IMR-90 (cell line): ENCODE data around the gene MAGEA6. TPM values are rescaled to one million over a fixed set of nuclear protein-coding genes. Genes with fewer than 3 reads are reported as not detected.
"Not testable (repeated sequence)": the region's sequence is repeated elsewhere in the genome, so short reads cannot be mapped to it uniquely, and the experiment has no call there.

Experiments
- ATAC-seq: fragments of 200-7000 bp; cut with Tn5 transposase; 2 replicates; pipeline ENCODE4 v1.9.1; 2020; ENCODE audit warnings: low read depth, mild to moderate bottlenecking, moderate library complexity
- BruUV-seq: library from RNA; stranded (reverse); fragments of 400-500 nt; replicated peaks from 2 replicates; lab custom pipeline; 2021; lab: Mats Ljungman, UMichigan
- CTCF ChIA-PET: fragments of 300-600 bp; formaldehyde crosslinking; extraction: SDS; loops from one replicate; lab custom pipeline; 2021; ENCODE audit warnings: antibody characterized with exemption; lab: Yijun Ruan, JAX
- POLR2A ChIA-PET: fragments of 300-600 bp; sonication (Branson Sonifier 250); formaldehyde crosslinking; loops from one replicate; lab custom pipeline; 2022; ENCODE audit warnings: antibody characterized with exemption; ENCODE audit not compliant: unreplicated experiment; lab: Charles Lee
- DNase-seq: peaks from one replicate; pipeline ENCODE4 v3.0.0; 2013
- H2AFZ ChIP-seq: replicated peaks from 2 replicates; pipeline ENCODE3; 2013; ENCODE audit warnings: low read length, mild to moderate bottlenecking; ENCODE audit not compliant: poor library complexity
- H2AK5ac ChIP-seq: 2 replicates; pipeline ENCODE4 v1.6.1; 2013; ENCODE audit warnings: low read depth, low read length, inconsistent platforms
- H2AK9ac ChIP-seq: replicated peaks from 2 replicates; pipeline ENCODE3; 2013; ENCODE audit warnings: mild to moderate bottlenecking, low read depth, low read length, moderate library complexity; ENCODE audit not compliant: poor library complexity
- H2BK120ac ChIP-seq: 2 replicates; pipeline ENCODE4 v1.6.1; 2013; ENCODE audit warnings: low read depth, low read length, inconsistent platforms
- H2BK15ac ChIP-seq: 3 replicates; pipeline ENCODE4 v1.6.1; 2013; ENCODE audit warnings: low read depth, low read length, inconsistent platforms
- H2BK20ac ChIP-seq: 2 replicates; pipeline ENCODE4 v1.6.1; 2013; ENCODE audit warnings: low read depth, mild to moderate bottlenecking, inconsistent platforms, low read length, moderate library complexity
- H2BK5ac ChIP-seq: 2 replicates; pipeline ENCODE4 v1.6.1; 2013; ENCODE audit warnings: mild to moderate bottlenecking, low read depth, low read length, inconsistent platforms; ENCODE audit not compliant: poor library complexity, severe bottlenecking
- H3K14ac ChIP-seq: replicated peaks from 2 replicates; pipeline ENCODE4 v1.6.1; 2013; ENCODE audit warnings: low read depth, low read length, inconsistent platforms
- H3K18ac ChIP-seq: 2 replicates; pipeline ENCODE4 v1.6.1; 2013; ENCODE audit warnings: low read depth, low read length, control low read depth
- H3K23ac ChIP-seq: 2 replicates; pipeline ENCODE4 v1.6.1; 2013; ENCODE audit warnings: low read depth, low read length, inconsistent platforms
- H3K27ac ChIP-seq: 2 replicates; pipeline ENCODE4 v1.5.1; 2013; ENCODE audit warnings: mild to moderate bottlenecking, control low read depth, low read length; ENCODE audit not compliant: insufficient read depth
- H3K27me3 ChIP-seq: 2 replicates; pipeline ENCODE4 v1.6.1; 2013; ENCODE audit warnings: low read length; ENCODE audit not compliant: control insufficient read depth, insufficient read depth
- H3K36me3 ChIP-seq: 2 replicates; pipeline ENCODE4 v1.6.1; 2013; ENCODE audit warnings: low read length, mixed read lengths; ENCODE audit not compliant: control insufficient read depth, insufficient read depth
- H3K4ac ChIP-seq: 2 replicates; pipeline ENCODE4 v1.6.1; 2013; ENCODE audit warnings: low read depth, low read length, inconsistent platforms
- H3K4me1 ChIP-seq: 2 replicates; pipeline ENCODE4 v1.6.1; 2013; ENCODE audit warnings: low read length, mixed read lengths; ENCODE audit not compliant: control insufficient read depth, insufficient read depth
- H3K4me2 ChIP-seq: 2 replicates; pipeline ENCODE4 v1.6.1; 2013; ENCODE audit warnings: low read depth, mild to moderate bottlenecking, control low read depth, low read length, moderate library complexity
- H3K4me3 ChIP-seq: 2 replicates; pipeline ENCODE4 v1.5.1; 2013; ENCODE audit warnings: low read depth, mild to moderate bottlenecking, control low read depth, low read length, moderate library complexity; ENCODE audit not compliant: insufficient read depth
- H3K56ac ChIP-seq: 2 replicates; pipeline ENCODE4 v1.6.1; 2013; ENCODE audit warnings: low read length, inconsistent platforms; ENCODE audit not compliant: insufficient read depth; ENCODE audit errors: extremely low read depth
- H3K79me1 ChIP-seq, 2 experiments: 2 replicates each; pipeline ENCODE4 v1.6.1; 2013; ENCODE audit warnings: low read length in 2 of 2, inconsistent platforms in 1 of 2, low read depth in 1 of 2
- H3K9ac ChIP-seq: 2 replicates; pipeline ENCODE4 v1.6.1; 2013; ENCODE audit warnings: low read depth, low read length, control low read depth
- H3K9me1 ChIP-seq: 2 replicates; pipeline ENCODE4 v1.6.1; 2013; ENCODE audit warnings: low read length, inconsistent platforms; ENCODE audit not compliant: insufficient read depth
- H3K9me3 ChIP-seq: 2 replicates; pipeline ENCODE4 v1.6.1; 2013; ENCODE audit warnings: low read length; ENCODE audit not compliant: control insufficient read depth, insufficient read depth
- H4K20me1 ChIP-seq: 2 replicates; pipeline ENCODE4 v1.6.1; 2013; ENCODE audit warnings: low read length, inconsistent platforms; ENCODE audit not compliant: insufficient read depth
- H4K5ac ChIP-seq: 2 replicates; pipeline ENCODE4 v1.6.1; 2013; ENCODE audit warnings: mild to moderate bottlenecking, low read depth, low read length, control low read depth
- H4K8ac ChIP-seq, 2 experiments: 2 replicates each; pipeline ENCODE4 v1.6.1; 2013; ENCODE audit warnings: low read depth in 2 of 2, low read length in 2 of 2, control low read depth in 1 of 2, inconsistent platforms in 1 of 2
- H4K91ac ChIP-seq: 2 replicates; pipeline ENCODE4 v1.6.1; 2013; ENCODE audit warnings: low read depth, low read length, inconsistent platforms; ENCODE audit not compliant: insufficient read depth
- WGBS, 2 experiments: methylation state at CpG; one replicate each; pipeline versions ENCODE4 v1.1.5 to v1.1.7; 2013; ENCODE audit warnings: missing lambda C conversion rate in 2 of 2; ENCODE audit not compliant: insufficient read length in 1 of 2; ENCODE audit errors: extremely low coverage in 2 of 2; 5-methylcytosine and 5-hydroxymethylcytosine counted together
- dilution Hi-C: fragments of 300-500 bp; cut with HindIII; formaldehyde crosslinking; loops from one replicate; pipeline ENCODE4 v1.14.3; 2018; ENCODE audit warnings: low sequenced_read_pairs; ENCODE audit not compliant: unreplicated experiment
- in situ Hi-C: fragments of 300-500 bp; cut with MboI; formaldehyde crosslinking; loops from 3 replicates; pipeline ENCODE4 v1.14.3; 2019; ENCODE audit warnings: low sequenced_read_pairs, inconsistent platforms, mixed read lengths
- intact Hi-C: fragments of 100-400 bp; cut with micrococcal nuclease; formaldehyde crosslinking; loops from 2 replicates; pipeline ENCODE4 v1.10.0; 2022
- polyA plus RNA-seq, 3 experiments: library from polyadenylated mRNA; depleted of rRNA; stranded (reverse); fragments of >200 nt; gene quantifications; 2 replicates each; pipeline ENCODE4 v1.2.3, GENCODE V29; 2012; ENCODE audit warnings: low replicate concordance in 1 of 3
- total RNA-seq: library from RNA; depleted of rRNA; stranded (reverse); fragments of >200 nt; gene quantifications from 2 replicates; pipeline ENCODE4 v1.2.3, GENCODE V29; 2012

MAGEA6 gene
- total and polyA plus RNA-seq, 2 of the 4 experiments (the other 2 are of a cell fraction) = not detected

DNA sequence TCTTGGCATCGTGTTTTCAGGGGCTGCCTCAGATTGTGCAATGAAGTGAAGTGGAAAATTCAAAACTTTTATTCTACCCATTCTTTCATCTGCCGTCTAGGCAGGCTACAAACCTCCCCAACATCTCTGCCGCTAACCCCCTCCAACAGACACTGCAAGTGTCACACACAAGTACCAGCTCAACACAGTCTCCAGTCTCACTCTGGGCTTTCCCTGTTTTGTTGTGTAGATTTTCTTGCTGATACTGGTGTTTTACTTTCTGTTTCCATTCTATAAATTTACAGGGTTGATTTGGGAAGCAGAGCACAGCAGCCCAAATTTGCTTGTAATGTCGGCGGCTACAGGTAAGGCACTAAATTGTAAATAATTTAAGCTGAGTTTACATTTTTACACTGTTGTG is 14.6 kb downstream of the MAGEA6 start:
- H4K91ac ChIP-seq, in situ Hi-C loops, H3K14ac ChIP-seq, H3K79me1 ChIP-seq, H3K27ac ChIP-seq, H3K27me3 ChIP-seq, H3K18ac ChIP-seq, DNase-seq, H3K9me3 ChIP-seq, dilution Hi-C loops, H4K8ac ChIP-seq, H3K23ac ChIP-seq, H2AFZ ChIP-seq, H3K9me1 ChIP-seq, H3K4me3 ChIP-seq, H3K4me2 ChIP-seq, H3K4me1 ChIP-seq, ATAC-seq, H3K56ac ChIP-seq, H2BK120ac ChIP-seq, intact Hi-C loops, CTCF ChIA-PET, H4K20me1 ChIP-seq, H2BK5ac ChIP-seq, H3K36me3 ChIP-seq, BruUV-seq, H2AK9ac ChIP-seq, H2BK20ac ChIP-seq, H4K5ac ChIP-seq, POLR2A ChIA-PET, H3K4ac ChIP-seq, H3K9ac ChIP-seq, H2BK15ac ChIP-seq, H2AK5ac ChIP-seq: not testable (repeated sequence)
- WGBS, 2 experiments = no CpG with 5 or more reads among the region's 5 CpGs

- H3K79me1 ChIP-seq, H2AK5ac ChIP-seq, H2BK120ac ChIP-seq, H4K8ac ChIP-seq, H2BK5ac ChIP-seq, H3K27ac ChIP-seq, H3K23ac ChIP-seq, intact Hi-C loops, BruUV-seq, H2AK9ac ChIP-seq, H3K14ac ChIP-seq, H3K4ac ChIP-seq, H4K91ac ChIP-seq, H3K4me3 ChIP-seq, H3K4me2 ChIP-seq, ATAC-seq, DNase-seq, H3K36me3 ChIP-seq, H3K4me1 ChIP-seq, H3K9me1 ChIP-seq, H4K20me1 ChIP-seq, H2BK15ac ChIP-seq, H4K5ac ChIP-seq, H2AFZ ChIP-seq, H3K56ac ChIP-seq, dilution Hi-C loops, in situ Hi-C loops, H3K27me3 ChIP-seq, H2BK20ac ChIP-seq, POLR2A ChIA-PET, H3K18ac ChIP-seq, CTCF ChIA-PET, H3K9me3 ChIP-seq, H3K9ac ChIP-seq: not testable (repeated sequence)
- no CpG with 5 or more reads among the region's 35 CpGs for WGBS, 2 experiments
Observed at GRCh38 chrX:152753686-152754650, 15.5 kb downstream of the MAGEA6 start, which contains the start of gene MAGEA2. TSS of gene MAGEA2 (minus strand) at chrX:152753842. CDS start at chrX:152751363, 2,479 bp downstream.
